Measurements from ENCODE around the gene ABCB1.

DNA sequence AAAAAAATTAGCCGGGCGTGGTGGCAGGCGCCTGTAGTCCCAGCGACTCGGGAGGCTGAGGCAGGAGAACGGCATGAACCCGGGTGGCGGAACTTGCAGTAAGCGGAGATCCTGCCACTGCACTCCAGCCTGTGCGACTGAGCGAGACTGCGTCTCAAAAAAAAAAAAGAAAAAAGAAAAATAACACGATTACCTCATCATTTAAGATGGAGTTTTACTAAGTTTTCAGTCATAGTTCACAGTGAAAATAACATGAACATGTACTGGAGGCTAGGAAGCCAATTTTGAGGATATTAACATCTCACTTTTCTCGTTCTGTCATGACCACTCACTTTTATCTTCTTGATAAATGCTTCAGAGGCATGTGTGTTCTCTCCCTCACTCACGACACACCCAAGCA, 24.4 kb upstream of the ABCB1 start:
- TF ChIP-seq, protein P1, sequence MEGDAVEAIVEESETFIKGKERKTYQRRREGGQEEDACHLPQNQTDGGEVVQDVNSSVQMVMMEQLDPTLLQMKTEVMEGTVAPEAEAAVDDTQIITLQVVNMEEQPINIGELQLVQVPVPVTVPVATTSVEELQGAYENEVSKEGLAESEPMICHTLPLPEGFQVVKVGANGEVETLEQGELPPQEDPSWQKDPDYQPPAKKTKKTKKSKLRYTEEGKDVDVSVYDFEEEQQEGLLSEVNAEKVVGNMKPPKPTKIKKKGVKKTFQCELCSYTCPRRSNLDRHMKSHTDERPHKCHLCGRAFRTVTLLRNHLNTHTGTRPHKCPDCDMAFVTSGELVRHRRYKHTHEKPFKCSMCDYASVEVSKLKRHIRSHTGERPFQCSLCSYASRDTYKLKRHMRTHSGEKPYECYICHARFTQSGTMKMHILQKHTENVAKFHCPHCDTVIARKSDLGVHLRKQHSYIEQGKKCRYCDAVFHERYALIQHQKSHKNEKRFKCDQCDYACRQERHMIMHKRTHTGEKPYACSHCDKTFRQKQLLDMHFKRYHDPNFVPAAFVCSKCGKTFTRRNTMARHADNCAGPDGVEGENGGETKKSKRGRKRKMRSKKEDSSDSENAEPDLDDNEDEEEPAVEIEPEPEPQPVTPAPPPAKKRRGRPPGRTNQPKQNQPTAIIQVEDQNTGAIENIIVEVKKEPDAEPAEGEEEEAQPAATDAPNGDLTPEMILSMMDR (IDR thresholded peaks at IDR 0.05): no peak
- no peak for TF ChIP-seq EZH2 (IDR thresholded peaks at IDR 0.05)
